Endodermal cell (in vitro differentiated cells): ENCODE measurements around the gene RNU6-9. TPM values are rescaled to one million over a fixed set of nuclear protein-coding genes. Genes with fewer than 3 reads are reported as not detected.
A peak's percentile ranks its signal among the peaks of the same experiment; 100 is the strongest.

ENCODE experiments used
- DNase-seq: peaks from one replicate; pipeline ENCODE4 v3.0.0-alpha.2; 2017
- H3K27ac ChIP-seq: 2 replicates; pipeline ENCODE4 v1.5.1; 2013; ENCODE audit warnings: mild to moderate bottlenecking, low read depth, low read length, moderate library complexity
- H3K27me3 ChIP-seq: 2 replicates; pipeline ENCODE4 v1.6.1; 2013; ENCODE audit warnings: mild to moderate bottlenecking, low read length, moderate library complexity; ENCODE audit not compliant: insufficient read depth, control insufficient read depth, poor library complexity, severe bottlenecking
- H3K36me3 ChIP-seq: 2 replicates; pipeline ENCODE4 v1.7.0; 2013; ENCODE audit warnings: mild to moderate bottlenecking, low read length, moderate library complexity; ENCODE audit not compliant: control insufficient read depth, insufficient read depth
- H3K4me1 ChIP-seq: one replicate; pipeline ENCODE4 v1.7.0; 2013; ENCODE audit warnings: low read length; ENCODE audit not compliant: control insufficient read depth, insufficient read depth
- H3K4me3 ChIP-seq: 2 replicates; pipeline ENCODE4 v1.5.1; 2013; ENCODE audit warnings: mild to moderate bottlenecking, low read length, moderate library complexity
- H3K9ac ChIP-seq: 2 replicates; pipeline ENCODE4 v1.6.1; 2013; ENCODE audit warnings: mild to moderate bottlenecking, low read length, moderate library complexity; ENCODE audit not compliant: poor library complexity, severe bottlenecking; ENCODE audit errors: extremely low read depth
- H3K9me3 ChIP-seq: 2 replicates; pipeline ENCODE4 v1.6.1; 2013; ENCODE audit warnings: mild to moderate bottlenecking, low read length, moderate library complexity; ENCODE audit not compliant: control insufficient read depth
- H3K27ac Mint-ChIP-seq: 2 replicates; pipeline ENCODE4 v1.8.0; 2020; ENCODE audit warnings: mixed read lengths
- H3K27me3 Mint-ChIP-seq: 2 replicates; pipeline ENCODE4 v1.8.0; 2021; ENCODE audit warnings: mild to moderate bottlenecking, mixed read lengths; ENCODE audit not compliant: insufficient read depth
- H3K36me3 Mint-ChIP-seq: 2 replicates; pipeline ENCODE4 v1.8.0; 2020; ENCODE audit warnings: low read depth, mixed read lengths
- H3K4me1 Mint-ChIP-seq: 2 replicates; pipeline ENCODE4 v1.8.0; 2020; ENCODE audit warnings: mixed read lengths
- H3K4me3 Mint-ChIP-seq: 2 replicates; pipeline ENCODE4 v1.8.0; 2020; ENCODE audit warnings: mild to moderate bottlenecking, moderate library complexity, mixed read lengths
- H3K9me3 Mint-ChIP-seq: 2 replicates; pipeline ENCODE4 v1.8.0; 2020; ENCODE audit warnings: mild to moderate bottlenecking, mixed read lengths
- WGBS, 2 experiments: methylation state at CpG; one replicate each; pipeline versions ENCODE4 v1.1.5 to v1.1.7; 2013; ENCODE audit warnings: missing lambda C conversion rate in 2 of 2, mixed read lengths in 1 of 2; ENCODE audit not compliant: insufficient coverage in 1 of 2, insufficient read length in 1 of 2; 5-methylcytosine and 5-hydroxymethylcytosine counted together
- total RNA-seq, 2 donors: library from RNA; stranded (reverse); fragmentation: NEBNext Ultra II Directional in 1 of 2; extraction: Animal tissue kit (Norgen Biotek cat#: 25700) in 1 of 2; gene quantifications; 2 replicates in 1 of 2; 3 replicates in 1 of 2; pipeline ENCODE4 v1.2.1, GENCODE V29; 2021
- TF ChIP-seq, protein P1 (sequence below): fragments of 200-600 bp; sonication (generic); conservative IDR thresholded peaks from 2 replicates; pipeline ENCODE4 v1.5.0; 2021; ENCODE audit warnings: antibody characterized with exemption, mild to moderate bottlenecking

RNU6-9 gene
- total RNA-seq, 2 donors from 2014 or later = not detected

DNA sequence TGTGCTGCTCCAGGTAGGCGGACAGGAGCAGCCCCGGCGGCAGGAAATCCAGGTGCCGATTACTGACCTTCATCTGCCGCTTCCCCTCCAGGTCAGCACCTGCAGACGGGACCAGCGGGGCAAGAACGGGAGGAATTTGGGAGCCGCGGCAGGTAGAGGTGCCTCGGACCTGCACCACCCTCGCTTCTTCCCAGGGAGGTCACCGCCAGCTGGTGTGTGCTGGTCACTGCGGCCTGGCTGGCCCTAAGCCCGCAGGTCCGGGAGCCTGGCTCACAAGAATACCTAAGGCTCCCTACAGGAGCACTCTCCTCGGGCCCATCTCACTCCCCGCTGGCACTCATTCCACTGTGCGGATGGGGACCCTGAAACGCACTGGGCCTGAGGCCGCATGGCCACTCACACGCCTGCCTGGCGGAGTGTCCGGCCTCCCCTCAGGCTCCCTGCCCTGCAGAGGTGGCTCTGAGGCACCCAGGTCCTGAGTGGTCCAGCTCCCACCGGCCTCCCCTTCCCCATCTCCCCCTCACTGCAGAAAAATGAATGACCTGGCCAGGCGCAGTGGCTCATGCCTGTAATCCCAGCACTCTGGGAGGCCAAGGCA is 4.3 kb downstream of the RNU6-9 start:
- H3K36me3 Mint-ChIP-seq = peaks cover 21% of the 10 kb centered on the region
- Histone ChIP-seq H3K9ac (no peak overlapping the region), H3K27ac (no peak overlapping the region), H3K4me3 (no peak overlapping the region), H3K4me1 (no peaks in the 10 kb centered on the region), H3K36me3 (peaks cover 15% of the 10 kb centered on the region), H3K27me3 (no peaks in the 10 kb centered on the region), H3K9me3 (no peaks in the 10 kb centered on the region)
- DNase-seq = peak; percentile 85
- no peaks in the 10 kb centered on the region for H3K27me3 Mint-ChIP-seq
- no peak overlapping the region for H3K4me3 Mint-ChIP-seq
- H3K9me3 Mint-ChIP-seq = no peaks in the 10 kb centered on the region
- TF ChIP-seq, protein P1, sequence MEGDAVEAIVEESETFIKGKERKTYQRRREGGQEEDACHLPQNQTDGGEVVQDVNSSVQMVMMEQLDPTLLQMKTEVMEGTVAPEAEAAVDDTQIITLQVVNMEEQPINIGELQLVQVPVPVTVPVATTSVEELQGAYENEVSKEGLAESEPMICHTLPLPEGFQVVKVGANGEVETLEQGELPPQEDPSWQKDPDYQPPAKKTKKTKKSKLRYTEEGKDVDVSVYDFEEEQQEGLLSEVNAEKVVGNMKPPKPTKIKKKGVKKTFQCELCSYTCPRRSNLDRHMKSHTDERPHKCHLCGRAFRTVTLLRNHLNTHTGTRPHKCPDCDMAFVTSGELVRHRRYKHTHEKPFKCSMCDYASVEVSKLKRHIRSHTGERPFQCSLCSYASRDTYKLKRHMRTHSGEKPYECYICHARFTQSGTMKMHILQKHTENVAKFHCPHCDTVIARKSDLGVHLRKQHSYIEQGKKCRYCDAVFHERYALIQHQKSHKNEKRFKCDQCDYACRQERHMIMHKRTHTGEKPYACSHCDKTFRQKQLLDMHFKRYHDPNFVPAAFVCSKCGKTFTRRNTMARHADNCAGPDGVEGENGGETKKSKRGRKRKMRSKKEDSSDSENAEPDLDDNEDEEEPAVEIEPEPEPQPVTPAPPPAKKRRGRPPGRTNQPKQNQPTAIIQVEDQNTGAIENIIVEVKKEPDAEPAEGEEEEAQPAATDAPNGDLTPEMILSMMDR = peak; percentile 59
- peak overlapping the region; percentile 35 for H3K27ac Mint-ChIP-seq
- H3K4me1 Mint-ChIP-seq = peaks cover 2% of the 10 kb centered on the region
- WGBS, 2 experiments = 89 to 95% methylated on average over 10 to 26 of the region's 26 CpGs

DNA sequence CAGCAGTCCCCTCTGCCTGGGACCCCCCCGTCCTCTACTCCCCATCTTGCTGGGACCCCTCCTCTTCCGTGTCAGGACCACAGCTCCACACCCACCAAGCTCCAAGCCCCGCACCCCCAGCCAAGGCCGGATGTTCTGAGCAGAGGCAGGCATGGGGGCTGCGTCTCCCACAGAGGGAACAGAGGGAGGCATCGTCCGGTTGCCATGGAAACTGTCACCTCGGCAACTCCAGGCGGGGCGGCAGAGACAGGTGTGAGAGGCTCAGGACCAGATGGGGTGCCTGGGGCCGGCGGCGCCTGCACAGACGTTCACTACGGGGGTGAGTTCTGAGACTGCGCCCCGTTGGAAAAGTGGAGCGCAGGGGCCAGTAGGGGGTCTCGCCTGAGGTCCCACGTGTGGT is 5.4 kb downstream of the RNU6-9 start:
- H3K27ac ChIP-seq = peak overlapping the region; percentile 63
- no peaks in the 10 kb centered on the region for H3K27me3 Mint-ChIP-seq
- H3K4me3 ChIP-seq = no peak overlapping the region
- TF ChIP-seq, protein P1 = no peak
- H3K36me3 Mint-ChIP-seq = peaks cover 23% of the 10 kb centered on the region
- H3K36me3 ChIP-seq = peaks cover 20% of the 10 kb centered on the region
- no peak overlapping the region for H3K9ac ChIP-seq
- H3K4me1 ChIP-seq = no peaks in the 10 kb centered on the region
- H3K27me3 ChIP-seq = no peaks in the 10 kb centered on the region
- no peaks in the 10 kb centered on the region for H3K9me3 ChIP-seq
- H3K27ac Mint-ChIP-seq = no peak overlapping the region
- peaks cover 2% of the 10 kb centered on the region for H3K4me1 Mint-ChIP-seq
- DNase-seq = peak; percentile 68
- no peaks in the 10 kb centered on the region for H3K9me3 Mint-ChIP-seq
- no peak overlapping the region for H3K4me3 Mint-ChIP-seq
- WGBS, 2 experiments = 82 to 93% methylated on average over 16 to 19 of the region's 20 CpGs

DNA sequence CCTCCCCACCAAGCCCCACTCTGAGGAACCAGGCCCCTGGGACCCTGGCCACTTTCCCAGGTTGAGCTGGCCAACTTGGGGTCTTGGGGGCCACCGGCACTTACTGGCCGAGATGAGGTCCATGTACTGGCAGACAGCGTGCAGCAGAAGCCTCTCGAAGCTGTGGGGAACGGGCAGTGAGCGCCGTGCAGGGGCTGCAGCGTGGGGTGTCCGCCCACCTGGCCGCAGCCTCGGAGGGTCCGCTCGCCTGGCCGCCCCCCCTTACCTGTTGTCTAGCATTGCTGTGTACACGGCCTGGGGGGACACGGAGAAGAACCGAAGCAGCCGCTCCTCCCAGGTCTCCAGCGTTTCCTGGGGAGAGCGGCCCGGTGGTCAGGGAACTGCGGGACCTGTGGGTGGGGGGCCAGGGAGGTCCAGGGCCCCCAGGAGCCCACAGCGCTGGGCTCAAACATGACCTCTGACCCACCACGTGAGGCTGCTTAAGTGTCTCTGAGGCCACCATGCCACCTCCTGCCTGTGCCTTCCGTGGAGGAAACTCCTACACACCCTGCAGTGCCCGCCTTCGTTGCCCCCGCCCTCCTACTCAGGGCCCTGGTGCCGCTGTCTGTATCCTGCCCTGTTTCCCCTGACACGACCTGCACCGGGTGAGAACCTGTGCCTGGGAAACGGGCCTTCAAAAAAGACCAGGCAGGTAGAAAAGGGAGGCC is 6.2 kb downstream of the RNU6-9 start:
- no peak for DNase-seq
- peaks cover 20% of the 10 kb centered on the region for H3K36me3 ChIP-seq
- H3K27ac Mint-ChIP-seq = no peak overlapping the region
- peaks cover 5% of the 10 kb centered on the region for H3K4me1 Mint-ChIP-seq
- H3K36me3 Mint-ChIP-seq = peaks cover 29% of the 10 kb centered on the region
- H3K27me3 ChIP-seq = no peaks in the 10 kb centered on the region
- H3K27me3 Mint-ChIP-seq = no peaks in the 10 kb centered on the region
- no peaks in the 10 kb centered on the region for H3K9me3 ChIP-seq
- no peaks in the 10 kb centered on the region for H3K9me3 Mint-ChIP-seq
- no peak overlapping the region for H3K4me3 Mint-ChIP-seq
- H3K9ac ChIP-seq = no peak overlapping the region
- TF ChIP-seq, protein P1 = no peak
- H3K4me3 ChIP-seq = no peak overlapping the region
- H3K4me1 ChIP-seq = no peaks in the 10 kb centered on the region
- H3K27ac ChIP-seq = peak overlapping the region; percentile 63
- 91 to 92% methylated on average over 18 to 32 of the region's 32 CpGs for WGBS, 2 experiments
